NB4 (cell line): ENCODE measurements around the gene RCL1.

Experiments
- CTCF ChIP-seq: IDR thresholded peaks from one replicate; pipeline ENCODE4 v1.5.1; 2012; ENCODE audit warnings: low read depth, low read length
- MAX ChIP-seq: IDR thresholded peaks from 2 replicates; pipeline ENCODE4 v1.6.1; 2011; ENCODE audit warnings: low read depth, low read length
- POLR2A ChIP-seq: IDR thresholded peaks from 2 replicates; pipeline ENCODE4 v1.6.1; 2011; ENCODE audit warnings: mild to moderate bottlenecking; ENCODE audit not compliant: insufficient read length; ENCODE audit errors: extremely low read depth

DNA sequence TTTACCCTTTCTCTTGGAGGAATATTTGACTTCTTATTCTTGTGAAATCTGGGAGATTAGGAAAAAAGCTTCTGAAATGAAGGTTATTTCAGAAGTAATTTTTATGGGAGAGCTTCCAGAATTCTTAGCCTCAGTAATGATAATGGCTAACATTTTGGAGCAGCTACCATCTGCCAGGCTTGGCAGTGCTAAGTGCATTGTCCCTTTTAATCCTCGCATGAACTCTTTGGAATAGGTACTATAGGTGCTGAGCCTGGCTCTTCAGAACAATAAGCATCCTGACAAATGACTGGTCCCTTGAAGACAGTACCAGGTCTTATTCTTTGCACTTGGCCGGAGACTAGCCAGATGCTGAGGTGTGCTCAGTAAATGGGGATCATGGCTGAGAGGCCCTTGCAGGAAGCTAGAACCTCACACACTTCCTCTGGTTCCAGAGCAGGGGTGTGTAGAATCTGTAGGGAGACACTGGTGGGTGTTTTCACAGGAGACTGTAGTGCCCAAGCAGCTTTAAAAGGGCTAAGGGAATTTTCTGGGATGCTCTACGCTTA lies 90.7 kb downstream of the RCL1 start:
- no peak for TF ChIP-seq CTCF
- TF ChIP-seq POLR2A: no peak
- TF ChIP-seq MAX: no peak
